Measurements from ENCODE around the gene DMAP1. TPM values are rescaled to one million over a fixed set of nuclear protein-coding genes. Genes with fewer than 3 reads are reported as not detected.

DMAP1 gene
- total and polyA plus RNA-seq, 2 experiments from 2014 or later: 32.6 to 40.0 TPM

DNA sequence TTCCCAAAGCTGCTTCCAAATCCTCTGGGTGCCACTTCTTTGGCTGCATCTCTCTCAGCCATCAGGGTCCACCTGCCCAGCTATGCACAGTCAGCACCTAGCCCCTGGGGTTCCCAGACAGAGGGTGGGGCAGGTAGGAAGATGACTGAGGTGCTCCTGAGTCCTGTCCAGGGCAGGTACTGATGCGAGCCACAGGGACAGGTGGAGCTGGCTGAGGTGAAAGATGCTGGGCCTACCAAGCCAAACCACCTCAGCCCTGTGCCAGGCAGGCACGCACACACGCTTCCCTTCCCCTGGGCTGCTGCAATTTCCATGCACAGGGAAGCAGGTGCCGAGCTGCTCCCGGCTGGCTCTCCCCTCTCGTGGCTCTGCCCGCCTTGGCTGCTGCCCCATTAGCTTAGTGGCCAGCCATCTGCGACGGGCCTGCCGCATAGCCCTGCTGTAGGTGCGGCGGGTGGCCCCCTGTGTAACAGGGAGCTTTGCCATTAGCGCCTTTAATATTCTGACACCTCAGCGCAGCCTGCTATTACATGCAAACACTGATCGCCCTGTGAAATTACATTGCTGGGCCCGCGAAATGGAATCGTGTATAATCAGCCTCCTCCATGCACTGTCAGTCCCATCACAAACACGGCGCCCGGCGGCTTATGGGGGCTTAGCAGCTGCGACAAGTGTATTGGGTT lies 38.9 kb downstream of the DMAP1 start:
- Histone ChIP-seq H3K4me3 (no peak overlapping the region), H3K27ac (ENCODE audit: low read depth) (no peak overlapping the region), H3K79me2 (replicated peaks; ENCODE audit: insufficient read depth) (no peaks in the 10 kb centered on the region), H3K36me3 (ENCODE audit: insufficient read depth) (no peaks in the 10 kb centered on the region), H3K27me3 (ENCODE audit: insufficient read depth) (no peaks in the 10 kb centered on the region), H3F3A (replicated peaks; ENCODE audit: low read depth) (no peaks in the 10 kb centered on the region), H3K4me1 (ENCODE audit: insufficient read depth) (no peaks in the 10 kb centered on the region), H2AFZ (no peak overlapping the region), H4K20me1 (replicated peaks; ENCODE audit: insufficient read depth) (peaks cover 3% of the 10 kb centered on the region; the same call in 1 of the 2 replicates), H3K4me2 (no peak overlapping the region), H3K9me2 (ENCODE audit: insufficient read depth) (no peaks in the 10 kb centered on the region)
- DNase-seq (ENCODE audit: low spot score) (no peak), ATAC-seq (no peak)
- H3K4me3 Mint-ChIP-seq: no peak overlapping the region
- H3K4me1 Mint-ChIP-seq: peaks cover 18% of the 10 kb centered on the region
- TF ChIP-seq, protein P1, sequence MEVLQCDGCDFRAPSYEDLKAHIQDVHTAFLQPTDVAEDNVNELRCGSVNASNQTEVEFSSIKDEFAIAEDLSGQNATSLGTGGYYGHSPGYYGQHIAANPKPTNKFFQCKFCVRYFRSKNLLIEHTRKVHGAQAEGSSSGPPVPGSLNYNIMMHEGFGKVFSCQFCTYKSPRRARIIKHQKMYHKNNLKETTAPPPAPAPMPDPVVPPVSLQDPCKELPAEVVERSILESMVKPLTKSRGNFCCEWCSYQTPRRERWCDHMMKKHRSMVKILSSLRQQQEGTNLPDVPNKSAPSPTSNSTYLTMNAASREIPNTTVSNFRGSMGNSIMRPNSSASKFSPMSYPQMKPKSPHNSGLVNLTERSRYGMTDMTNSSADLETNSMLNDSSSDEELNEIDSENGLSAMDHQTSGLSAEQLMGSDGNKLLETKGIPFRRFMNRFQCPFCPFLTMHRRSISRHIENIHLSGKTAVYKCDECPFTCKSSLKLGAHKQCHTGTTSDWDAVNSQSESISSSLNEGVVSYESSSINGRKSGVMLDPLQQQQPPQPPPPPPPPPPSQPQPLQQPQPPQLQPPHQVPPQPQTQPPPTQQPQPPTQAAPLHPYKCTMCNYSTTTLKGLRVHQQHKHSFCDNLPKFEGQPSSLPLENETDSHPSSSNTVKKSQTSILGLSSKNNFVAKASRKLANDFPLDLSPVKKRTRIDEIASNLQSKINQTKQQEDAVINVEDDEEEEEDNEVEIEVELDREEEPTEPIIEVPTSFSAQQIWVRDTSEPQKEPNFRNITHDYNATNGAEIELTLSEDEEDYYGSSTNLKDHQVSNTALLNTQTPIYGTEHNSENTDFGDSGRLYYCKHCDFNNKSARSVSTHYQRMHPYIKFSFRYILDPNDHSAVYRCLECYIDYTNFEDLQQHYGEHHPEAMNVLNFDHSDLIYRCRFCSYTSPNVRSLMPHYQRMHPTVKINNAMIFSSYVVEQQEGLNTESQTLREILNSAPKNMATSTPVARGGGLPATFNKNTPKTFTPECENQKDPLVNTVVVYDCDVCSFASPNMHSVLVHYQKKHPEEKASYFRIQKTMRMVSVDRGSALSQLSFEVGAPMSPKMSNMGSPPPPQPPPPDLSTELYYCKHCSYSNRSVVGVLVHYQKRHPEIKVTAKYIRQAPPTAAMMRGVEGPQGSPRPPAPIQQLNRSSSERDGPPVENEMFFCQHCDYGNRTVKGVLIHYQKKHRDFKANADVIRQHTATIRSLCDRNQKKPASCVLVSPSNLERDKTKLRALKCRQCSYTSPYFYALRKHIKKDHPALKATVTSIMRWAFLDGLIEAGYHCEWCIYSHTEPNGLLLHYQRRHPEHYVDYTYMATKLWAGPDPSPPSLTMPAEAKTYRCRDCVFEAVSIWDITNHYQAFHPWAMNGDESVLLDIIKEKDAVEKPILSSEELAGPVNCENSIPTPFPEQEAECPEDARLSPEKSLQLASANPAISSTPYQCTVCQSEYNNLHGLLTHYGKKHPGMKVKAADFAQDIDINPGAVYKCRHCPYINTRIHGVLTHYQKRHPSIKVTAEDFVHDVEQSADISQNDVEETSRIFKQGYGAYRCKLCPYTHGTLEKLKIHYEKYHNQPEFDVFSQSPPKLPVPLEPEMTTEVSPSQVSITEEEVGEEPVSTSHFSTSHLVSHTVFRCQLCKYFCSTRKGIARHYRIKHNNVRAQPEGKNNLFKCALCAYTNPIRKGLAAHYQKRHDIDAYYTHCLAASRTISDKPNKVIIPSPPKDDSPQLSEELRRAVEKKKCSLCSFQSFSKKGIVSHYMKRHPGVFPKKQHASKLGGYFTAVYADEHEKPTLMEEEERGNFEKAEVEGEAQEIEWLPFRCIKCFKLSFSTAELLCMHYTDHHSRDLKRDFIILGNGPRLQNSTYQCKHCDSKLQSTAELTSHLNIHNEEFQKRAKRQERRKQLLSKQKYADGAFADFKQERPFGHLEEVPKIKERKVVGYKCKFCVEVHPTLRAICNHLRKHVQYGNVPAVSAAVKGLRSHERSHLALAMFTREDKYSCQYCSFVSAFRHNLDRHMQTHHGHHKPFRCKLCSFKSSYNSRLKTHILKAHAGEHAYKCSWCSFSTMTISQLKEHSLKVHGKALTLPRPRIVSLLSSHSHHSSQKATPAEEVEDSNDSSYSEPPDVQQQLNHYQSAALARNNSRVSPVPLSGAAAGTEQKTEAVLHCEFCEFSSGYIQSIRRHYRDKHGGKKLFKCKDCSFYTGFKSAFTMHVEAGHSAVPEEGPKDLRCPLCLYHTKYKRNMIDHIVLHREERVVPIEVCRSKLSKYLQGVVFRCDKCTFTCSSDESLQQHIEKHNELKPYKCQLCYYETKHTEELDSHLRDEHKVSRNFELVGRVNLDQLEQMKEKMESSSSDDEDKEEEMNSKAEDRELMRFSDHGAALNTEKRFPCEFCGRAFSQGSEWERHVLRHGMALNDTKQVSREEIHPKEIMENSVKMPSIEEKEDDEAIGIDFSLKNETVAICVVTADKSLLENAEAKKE (CRISPR knock-in tag; IDR thresholded peaks at IDR 0.05): no peak
- TF ChIP-seq EZH2phosphoT487 (IDR thresholded peaks at IDR 0.05; ENCODE audit: unreplicated experiment) (no peak), ZNF114 (CRISPR knock-in tag; IDR thresholded peaks at IDR 0.05) (no peak), NANOG (IDR thresholded peaks at IDR 0.05; ENCODE audit: borderline replicate concordance) (no peak), EZH2 (IDR thresholded peaks at IDR 0.05; ENCODE audit: low read depth, unreplicated experiment) (no peak), STAT1 (IDR thresholded peaks at IDR 0.05; ENCODE audit: unreplicated experiment) (no peak), CREB1 (CRISPR knock-in tag; IDR thresholded peaks at IDR 0.05; ENCODE audit: low read depth) (no peak), POLR2AphosphoS5 (IDR thresholded peaks at IDR 0.05; ENCODE audit: low read depth) (no peak), JUNB (IDR thresholded peaks at IDR 0.05; ENCODE audit: unreplicated experiment) (no peak), ZNF331 (CRISPR knock-in tag; IDR thresholded peaks at IDR 0.05; ENCODE audit: low read depth) (no peak)
- TF ChIP-seq, protein P2, sequence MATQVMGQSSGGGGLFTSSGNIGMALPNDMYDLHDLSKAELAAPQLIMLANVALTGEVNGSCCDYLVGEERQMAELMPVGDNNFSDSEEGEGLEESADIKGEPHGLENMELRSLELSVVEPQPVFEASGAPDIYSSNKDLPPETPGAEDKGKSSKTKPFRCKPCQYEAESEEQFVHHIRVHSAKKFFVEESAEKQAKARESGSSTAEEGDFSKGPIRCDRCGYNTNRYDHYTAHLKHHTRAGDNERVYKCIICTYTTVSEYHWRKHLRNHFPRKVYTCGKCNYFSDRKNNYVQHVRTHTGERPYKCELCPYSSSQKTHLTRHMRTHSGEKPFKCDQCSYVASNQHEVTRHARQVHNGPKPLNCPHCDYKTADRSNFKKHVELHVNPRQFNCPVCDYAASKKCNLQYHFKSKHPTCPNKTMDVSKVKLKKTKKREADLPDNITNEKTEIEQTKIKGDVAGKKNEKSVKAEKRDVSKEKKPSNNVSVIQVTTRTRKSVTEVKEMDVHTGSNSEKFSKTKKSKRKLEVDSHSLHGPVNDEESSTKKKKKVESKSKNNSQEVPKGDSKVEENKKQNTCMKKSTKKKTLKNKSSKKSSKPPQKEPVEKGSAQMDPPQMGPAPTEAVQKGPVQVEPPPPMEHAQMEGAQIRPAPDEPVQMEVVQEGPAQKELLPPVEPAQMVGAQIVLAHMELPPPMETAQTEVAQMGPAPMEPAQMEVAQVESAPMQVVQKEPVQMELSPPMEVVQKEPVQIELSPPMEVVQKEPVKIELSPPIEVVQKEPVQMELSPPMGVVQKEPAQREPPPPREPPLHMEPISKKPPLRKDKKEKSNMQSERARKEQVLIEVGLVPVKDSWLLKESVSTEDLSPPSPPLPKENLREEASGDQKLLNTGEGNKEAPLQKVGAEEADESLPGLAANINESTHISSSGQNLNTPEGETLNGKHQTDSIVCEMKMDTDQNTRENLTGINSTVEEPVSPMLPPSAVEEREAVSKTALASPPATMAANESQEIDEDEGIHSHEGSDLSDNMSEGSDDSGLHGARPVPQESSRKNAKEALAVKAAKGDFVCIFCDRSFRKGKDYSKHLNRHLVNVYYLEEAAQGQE (IDR thresholded peaks at IDR 0.05; ENCODE audit: unreplicated experiment): no peak
- TF ChIP-seq, protein P3, sequence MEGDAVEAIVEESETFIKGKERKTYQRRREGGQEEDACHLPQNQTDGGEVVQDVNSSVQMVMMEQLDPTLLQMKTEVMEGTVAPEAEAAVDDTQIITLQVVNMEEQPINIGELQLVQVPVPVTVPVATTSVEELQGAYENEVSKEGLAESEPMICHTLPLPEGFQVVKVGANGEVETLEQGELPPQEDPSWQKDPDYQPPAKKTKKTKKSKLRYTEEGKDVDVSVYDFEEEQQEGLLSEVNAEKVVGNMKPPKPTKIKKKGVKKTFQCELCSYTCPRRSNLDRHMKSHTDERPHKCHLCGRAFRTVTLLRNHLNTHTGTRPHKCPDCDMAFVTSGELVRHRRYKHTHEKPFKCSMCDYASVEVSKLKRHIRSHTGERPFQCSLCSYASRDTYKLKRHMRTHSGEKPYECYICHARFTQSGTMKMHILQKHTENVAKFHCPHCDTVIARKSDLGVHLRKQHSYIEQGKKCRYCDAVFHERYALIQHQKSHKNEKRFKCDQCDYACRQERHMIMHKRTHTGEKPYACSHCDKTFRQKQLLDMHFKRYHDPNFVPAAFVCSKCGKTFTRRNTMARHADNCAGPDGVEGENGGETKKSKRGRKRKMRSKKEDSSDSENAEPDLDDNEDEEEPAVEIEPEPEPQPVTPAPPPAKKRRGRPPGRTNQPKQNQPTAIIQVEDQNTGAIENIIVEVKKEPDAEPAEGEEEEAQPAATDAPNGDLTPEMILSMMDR (conservative IDR thresholded peaks at IDR 0.05; ENCODE audit: low read depth in 2 of 2): no peak
- TF ChIP-seq, protein P4, sequence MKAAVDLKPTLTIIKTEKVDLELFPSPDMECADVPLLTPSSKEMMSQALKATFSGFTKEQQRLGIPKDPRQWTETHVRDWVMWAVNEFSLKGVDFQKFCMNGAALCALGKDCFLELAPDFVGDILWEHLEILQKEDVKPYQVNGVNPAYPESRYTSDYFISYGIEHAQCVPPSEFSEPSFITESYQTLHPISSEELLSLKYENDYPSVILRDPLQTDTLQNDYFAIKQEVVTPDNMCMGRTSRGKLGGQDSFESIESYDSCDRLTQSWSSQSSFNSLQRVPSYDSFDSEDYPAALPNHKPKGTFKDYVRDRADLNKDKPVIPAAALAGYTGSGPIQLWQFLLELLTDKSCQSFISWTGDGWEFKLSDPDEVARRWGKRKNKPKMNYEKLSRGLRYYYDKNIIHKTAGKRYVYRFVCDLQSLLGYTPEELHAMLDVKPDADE (IDR thresholded peaks at IDR 0.05): no peak
- H3K27me3 Mint-ChIP-seq (ENCODE audit: insufficient read depth, low read depth, poor library complexity): peaks cover 7% of the 10 kb centered on the region
- no peak overlapping the region for H3K27ac Mint-ChIP-seq
- H3K36me3 Mint-ChIP-seq (ENCODE audit: low read depth): no peaks in the 10 kb centered on the region
- H3K9me3 Mint-ChIP-seq: no peaks in the 10 kb centered on the region

Data from GM23338 (cell line).